AG09309 (cell line): ENCODE measurements around the gene LYVE1.
"Not testable (repeated sequence)": the region's sequence is repeated elsewhere in the genome, so short reads cannot be mapped to it uniquely, and the experiment has no call there.

Source experiments
- DNase-seq: peaks from one replicate; pipeline ENCODE4 v3.0.0-alpha.2; 2010; ENCODE audit warnings: low read depth
- H3K4me3 ChIP-seq: 2 replicates; pipeline ENCODE4 v1.5.1; 2011; ENCODE audit warnings: mild to moderate bottlenecking, low read depth, low read length, moderate library complexity; ENCODE audit not compliant: control insufficient read depth
- TF ChIP-seq, protein P1 (sequence below): IDR thresholded peaks from 2 replicates; pipeline ENCODE4 v1.5.1; 2011; ENCODE audit warnings: mild to moderate bottlenecking, low read depth, low read length, inconsistent platforms; ENCODE audit not compliant: insufficient read depth, control insufficient read depth; ENCODE audit errors: missing control alignments

Gene LYVE1

DNA sequence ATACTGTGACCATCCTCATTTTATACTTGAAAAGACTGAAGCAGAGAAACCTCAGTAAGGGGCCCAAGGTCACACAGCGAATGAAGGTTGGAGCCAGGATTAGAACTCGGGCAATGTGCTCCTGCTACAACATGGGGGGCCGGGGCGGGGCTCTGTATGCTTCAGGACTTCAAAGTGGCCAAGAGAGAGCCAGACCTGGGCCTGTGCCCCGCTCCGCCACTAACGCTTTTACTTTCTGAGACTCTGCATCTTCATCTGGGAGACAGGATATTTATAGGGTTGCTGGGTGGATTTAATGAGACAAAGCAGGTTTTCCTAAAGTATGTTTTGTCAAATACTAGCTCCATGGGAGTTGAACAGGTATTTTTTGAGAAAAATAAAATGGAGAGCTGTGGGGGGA is 33.9 kb upstream of the LYVE1 start:
- no peak overlapping the region for H3K4me3 ChIP-seq
- TF ChIP-seq, protein P1, sequence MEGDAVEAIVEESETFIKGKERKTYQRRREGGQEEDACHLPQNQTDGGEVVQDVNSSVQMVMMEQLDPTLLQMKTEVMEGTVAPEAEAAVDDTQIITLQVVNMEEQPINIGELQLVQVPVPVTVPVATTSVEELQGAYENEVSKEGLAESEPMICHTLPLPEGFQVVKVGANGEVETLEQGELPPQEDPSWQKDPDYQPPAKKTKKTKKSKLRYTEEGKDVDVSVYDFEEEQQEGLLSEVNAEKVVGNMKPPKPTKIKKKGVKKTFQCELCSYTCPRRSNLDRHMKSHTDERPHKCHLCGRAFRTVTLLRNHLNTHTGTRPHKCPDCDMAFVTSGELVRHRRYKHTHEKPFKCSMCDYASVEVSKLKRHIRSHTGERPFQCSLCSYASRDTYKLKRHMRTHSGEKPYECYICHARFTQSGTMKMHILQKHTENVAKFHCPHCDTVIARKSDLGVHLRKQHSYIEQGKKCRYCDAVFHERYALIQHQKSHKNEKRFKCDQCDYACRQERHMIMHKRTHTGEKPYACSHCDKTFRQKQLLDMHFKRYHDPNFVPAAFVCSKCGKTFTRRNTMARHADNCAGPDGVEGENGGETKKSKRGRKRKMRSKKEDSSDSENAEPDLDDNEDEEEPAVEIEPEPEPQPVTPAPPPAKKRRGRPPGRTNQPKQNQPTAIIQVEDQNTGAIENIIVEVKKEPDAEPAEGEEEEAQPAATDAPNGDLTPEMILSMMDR: no peak
- no peak for DNase-seq

DNA sequence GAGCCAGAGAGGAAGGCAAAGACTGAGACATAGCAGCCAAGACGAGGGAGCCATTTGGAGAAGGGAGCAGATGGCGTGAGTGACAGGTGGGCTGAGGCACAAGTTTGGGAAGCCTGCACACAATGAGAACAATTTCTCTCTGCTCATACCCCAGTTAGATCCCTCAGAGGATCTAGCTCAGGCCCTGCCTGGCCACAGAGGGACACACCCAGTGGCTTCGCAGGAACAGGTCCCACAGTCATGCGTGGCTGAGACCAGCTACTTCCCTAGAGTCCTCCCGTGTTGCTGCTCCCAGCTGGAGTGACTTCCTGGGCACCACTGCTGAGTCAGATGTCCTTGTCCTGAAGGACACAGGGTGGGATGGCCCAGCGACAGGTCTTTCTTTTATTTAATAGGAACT is 33.4 kb upstream of the LYVE1 start:
- DNase-seq: no peak
- TF ChIP-seq, protein P1: no peak
- no peak overlapping the region for H3K4me3 ChIP-seq

DNA sequence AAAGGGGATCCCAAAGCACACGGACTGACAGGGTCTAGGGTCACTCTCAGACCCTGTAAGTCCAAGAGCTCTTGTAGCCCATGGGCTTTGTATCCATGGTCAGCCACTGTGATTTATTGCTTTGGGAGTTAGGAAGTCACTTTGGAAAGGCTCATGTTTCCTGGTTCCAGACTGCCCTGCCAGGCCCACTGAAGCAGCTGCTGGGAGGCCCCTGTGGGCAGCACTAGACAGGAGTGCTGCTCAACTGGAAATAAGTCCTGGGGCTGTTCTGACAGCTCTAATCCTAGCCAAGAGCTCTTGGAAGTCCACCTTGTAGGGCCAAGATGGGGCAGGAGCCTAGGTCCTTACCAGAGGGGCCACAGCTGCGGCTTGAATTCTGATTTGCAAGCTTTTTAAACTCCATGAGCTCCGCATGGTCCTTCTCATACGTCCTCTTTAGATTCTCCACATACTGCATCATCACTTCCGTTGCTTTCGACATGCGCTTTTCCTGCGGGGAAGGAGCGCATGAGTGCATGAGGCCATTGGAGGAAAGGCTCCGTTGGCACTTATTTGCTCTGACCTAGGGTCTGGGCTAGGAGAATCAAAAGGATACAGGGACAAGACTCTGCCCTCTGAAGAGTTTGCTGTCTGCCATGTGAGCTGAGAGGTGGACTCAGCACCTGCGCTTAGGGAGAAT is 32.2 kb upstream of the LYVE1 start:
- no peak for DNase-seq
- TF ChIP-seq, protein P1: no peak
- H3K4me3 ChIP-seq: no peak overlapping the region

DNA sequence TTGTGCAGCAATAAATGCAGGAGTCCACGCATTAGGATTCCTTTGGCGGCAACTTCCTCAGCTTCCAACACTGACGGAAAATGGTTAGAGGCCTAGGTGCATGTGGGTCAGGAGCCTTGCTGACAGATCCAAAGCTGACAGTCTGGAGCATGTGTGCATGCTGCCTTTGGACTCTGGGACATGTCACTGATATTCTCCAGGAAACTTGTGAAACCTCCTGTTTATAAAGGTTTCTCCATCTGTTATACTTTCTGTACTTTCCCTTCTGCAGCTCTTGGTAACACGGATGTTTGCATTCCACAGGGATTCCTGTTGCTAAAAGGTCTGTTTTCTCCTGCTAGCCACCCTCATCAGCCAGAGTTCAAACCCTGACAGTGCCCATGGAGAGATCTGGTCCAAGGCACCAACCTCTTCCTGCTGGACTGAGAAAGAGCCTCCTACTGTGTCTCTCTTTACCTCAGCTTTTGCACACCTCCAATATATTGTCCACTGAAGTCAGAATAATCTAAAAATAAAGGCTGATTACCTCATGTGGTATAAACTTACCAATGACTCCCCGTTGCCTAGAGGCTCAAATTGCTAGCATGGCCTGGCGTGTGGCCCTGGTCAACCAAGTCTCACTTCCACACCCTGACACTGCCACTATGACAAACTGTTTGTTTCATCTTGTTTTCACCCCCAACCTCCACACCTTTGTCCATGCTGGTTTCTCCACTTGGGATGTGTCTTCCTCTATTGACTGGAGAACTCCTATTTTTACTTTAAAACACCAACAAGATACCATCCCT is 31.1 kb upstream of the LYVE1 start:
- no peak for DNase-seq
- TF ChIP-seq, protein P1: no peak
- H3K4me3 ChIP-seq: no peak overlapping the region

DNA sequence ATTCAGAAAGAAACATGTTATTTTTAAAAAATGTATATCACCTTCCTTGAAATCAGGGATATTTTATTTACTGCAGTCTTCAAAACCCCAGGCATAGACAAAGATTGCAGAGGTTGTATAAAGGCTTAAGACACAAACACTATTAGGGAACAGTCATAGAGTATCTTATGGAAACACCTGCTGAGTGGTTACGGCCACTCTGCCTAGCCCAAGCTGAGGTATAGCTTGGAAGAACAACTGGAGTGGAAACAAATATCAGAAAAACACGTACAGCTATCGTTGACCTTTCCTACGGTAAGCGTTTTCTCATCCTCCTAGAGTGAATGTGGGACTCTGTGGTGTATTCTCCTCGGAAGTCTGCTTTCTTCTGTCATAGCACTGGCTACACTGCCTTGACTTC is 30.4 kb upstream of the LYVE1 start:
- no peak overlapping the region for H3K4me3 ChIP-seq

DNA sequence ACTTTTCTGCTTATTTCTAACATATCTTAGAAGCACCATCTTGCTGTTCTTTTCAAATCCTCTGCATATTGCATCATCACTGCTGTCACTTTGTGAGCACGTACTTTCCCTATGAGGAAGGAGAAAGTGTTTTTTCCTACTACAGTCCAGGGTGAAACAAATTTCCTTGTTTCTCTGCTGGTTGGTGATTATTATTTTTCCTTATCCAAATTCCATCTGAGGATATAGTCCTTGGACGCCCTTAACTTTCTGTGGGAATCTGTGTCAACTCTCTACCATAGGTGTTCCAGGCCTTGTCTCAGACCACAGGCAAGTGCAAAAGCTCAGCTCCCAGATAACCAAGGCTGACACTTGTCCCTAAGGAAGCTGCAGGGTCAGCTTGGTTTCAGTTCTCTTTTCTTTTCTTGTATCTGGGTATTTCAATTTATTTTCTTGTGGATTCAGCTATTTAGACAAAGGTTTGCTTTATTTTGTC is 29.4 kb upstream of the LYVE1 start:
- no peak for DNase-seq
- H3K4me3 ChIP-seq: no peak overlapping the region
- TF ChIP-seq, protein P1: no peak

More for the DNA sequence above, 30.4 kb upstream of the LYVE1 start:
- TF ChIP-seq, protein P1: no peak
- no peak for DNase-seq

DNA sequence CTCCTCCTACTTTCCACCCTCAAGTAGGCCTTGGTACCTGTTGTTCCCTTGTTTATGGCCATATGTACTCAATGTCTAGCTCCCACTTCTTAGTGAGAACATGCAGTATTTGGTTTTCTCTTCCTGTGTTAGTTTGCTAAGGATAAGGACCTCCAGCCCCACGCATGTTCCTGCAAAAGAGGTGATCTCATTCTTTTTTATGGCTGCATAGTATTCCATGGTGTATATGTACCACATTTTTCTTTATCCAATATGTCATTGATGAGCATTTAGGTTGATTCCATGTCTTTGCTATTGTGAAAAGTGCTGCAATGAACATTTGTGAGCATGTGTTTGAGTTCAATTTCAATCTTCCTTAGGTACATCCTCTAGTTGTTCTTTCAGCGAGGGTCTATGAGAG is 27.4 kb upstream of the LYVE1 start:
- not testable (repeated sequence) for DNase-seq, H3K4me3 ChIP-seq
